Erythroblast (primary cell): ENCODE measurements around the gene CACNA2D2.

Experiments used
- GATA1 ChIP-seq: IDR thresholded peaks from 2 replicates; pipeline ENCODE4 v1.6.1; 2011; ENCODE audit warnings: low read depth, mild to moderate bottlenecking, control low read depth, low read length, moderate library complexity
- POLR2A ChIP-seq: IDR thresholded peaks from 2 replicates; pipeline ENCODE4 v1.6.1; 2011; ENCODE audit warnings: mild to moderate bottlenecking, low read length

DNA sequence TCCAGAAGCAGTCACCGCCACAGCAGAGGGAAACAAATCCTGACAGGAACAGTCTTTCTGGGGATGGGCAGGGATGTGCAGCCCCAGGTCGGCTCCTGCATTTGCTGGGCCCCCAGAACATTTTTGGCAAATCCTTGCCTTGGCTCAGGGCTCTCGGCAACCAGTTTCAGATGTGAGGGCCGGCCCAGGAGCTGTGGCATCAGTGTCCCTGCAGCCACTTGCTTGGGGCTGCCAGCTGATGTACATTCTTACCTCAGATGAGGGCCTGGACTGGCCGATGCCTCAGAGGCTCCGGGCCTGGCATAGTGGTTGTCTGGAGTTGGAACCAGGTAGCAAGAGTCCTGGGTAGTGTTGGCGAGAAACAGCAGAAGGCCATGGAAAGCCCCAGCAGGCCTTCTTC lies 148.6 kb downstream of the CACNA2D2 start:
- TF ChIP-seq POLR2A (no peak), GATA1 (no peak)
